Cardiac septum (tissue), 1 donor: ENCODE results near the gene HS1BP3. TPM values are rescaled to one million over a fixed set of nuclear protein-coding genes. Genes with fewer than 3 reads are reported as not detected.

Experiments used
- DNase-seq: peaks from one replicate; pipeline ENCODE4 v3.0.0-alpha.2; 2020; ENCODE audit warnings: low spot score
- intact Hi-C: fragments of 100-400 bp; cut with DNase I; formaldehyde crosslinking; loops from one replicate; pipeline ENCODE4 v1.14.0; 2022
- total RNA-seq: library from RNA; stranded (reverse); fragmentation: NEBNext Ultra II Directional; extraction: Animal tissue kit (Norgen Biotek cat#: 25700); gene quantifications from one replicate; pipeline ENCODE4 v1.2.1, GENCODE V29; 2021
- donor health status: DM: no; HTN: no; CAD: no.

Gene HS1BP3
- total RNA-seq, 1 donor from 2014 or later, result 15.6 TPM

DNA sequence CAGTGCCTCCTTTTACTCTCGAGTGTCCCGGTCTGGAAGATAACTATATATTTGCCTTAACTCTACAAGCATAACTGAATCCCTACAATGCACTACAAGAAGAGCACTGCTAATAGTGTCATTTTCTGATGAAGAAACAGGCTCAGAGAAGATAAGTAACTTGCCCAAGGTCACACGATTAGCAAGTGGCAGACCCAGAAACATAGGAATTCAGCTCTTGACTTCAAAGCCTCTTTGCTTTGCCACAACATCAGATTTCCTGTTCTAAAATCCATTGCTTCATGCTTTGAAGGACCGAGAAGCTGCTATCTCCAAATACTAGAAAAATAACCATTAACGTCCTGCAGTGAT, 65.6 kb downstream of the HS1BP3 start:
- no peak for DNase-seq
- intact Hi-C loops, result no loop called here

DNA sequence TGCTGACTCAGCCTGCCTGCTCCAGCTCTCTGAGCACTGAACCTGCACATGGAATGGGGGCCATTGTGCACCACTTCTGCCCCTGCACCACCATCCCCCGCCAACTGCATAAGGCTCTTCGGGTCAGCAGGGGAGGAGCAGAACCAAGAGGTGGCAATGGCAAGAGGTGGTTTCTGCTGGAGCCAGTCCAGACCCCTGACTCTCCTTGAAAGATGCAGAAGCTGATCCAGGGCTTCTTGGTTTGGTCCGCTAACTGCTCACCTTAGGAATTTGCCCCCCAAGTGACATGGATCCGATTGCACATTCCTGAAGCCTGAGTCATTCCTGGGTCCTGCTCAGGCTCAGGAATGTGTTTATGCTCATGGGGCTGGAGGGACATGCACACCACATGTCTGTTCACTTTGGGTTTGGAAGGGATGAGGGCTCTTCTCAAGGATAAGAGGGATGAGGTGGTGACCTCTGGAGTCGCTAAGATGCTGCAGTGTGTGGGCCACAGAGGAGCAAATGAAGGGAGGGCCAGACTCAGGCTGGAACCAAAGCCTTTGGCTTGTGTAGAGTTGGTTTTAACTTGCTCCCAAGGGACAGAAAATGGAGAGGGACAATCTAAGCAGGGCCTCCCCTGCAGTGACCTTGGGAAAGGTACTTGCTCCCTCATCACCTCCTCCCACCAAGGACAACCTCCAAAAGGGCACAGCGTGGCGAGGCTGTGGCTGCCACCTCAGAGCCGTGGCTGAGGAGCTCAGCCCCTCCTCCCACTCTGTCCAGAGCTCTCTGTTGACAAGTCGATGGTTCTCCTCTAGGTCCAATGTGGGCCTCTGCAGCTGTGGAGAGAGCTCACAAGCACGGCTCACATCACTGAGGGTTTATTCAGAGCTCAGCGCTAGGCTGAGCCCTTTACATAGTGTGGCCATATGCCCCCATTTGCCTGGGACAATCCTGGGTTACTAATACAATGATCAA, 66.2 kb downstream of the HS1BP3 start:
- peak; percentile 74 for DNase-seq
- intact Hi-C loops, result no loop called here

DNA sequence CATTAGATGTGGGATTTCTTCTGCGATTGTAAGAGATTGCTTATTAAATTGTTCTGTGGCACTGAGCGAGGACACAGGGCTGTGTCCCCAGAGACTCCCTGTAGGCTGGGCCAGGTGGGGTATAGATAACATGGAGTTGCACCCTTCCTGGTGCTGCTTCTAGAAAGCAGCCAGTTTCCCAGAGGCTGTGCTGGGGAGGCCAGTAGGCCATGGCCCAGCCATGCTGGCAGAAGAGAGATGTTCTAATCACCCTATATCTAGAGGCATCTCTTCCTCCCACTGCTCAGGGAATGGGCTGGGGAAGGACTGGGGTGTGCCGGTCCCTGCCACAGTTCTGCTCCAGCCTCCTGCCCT, 66.9 kb downstream of the HS1BP3 start:
- intact Hi-C loops, result no loop called here
- DNase-seq, result no peak

DNA sequence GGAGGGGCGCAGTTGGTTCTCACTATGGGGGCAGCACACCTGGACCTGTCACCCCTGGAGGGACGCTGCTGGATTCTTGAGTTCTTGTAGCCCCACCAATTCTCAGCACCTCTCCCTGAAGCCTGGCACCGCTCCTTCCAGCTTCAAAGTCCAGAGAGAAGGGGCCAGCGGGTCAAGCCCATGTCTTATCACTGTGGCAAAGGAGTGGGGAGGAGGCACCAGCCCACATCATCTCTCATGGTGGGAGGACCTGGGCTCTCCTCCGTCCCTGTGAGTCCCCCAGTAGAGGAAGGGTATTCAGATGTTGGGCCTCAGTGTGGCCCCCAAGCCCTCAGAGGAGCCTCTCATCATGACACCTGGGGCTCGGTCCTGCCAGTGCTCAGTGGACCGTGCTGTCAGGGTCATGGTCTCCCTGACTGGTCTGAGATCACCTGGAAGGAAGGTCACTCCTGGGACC, 67.4 kb downstream of the HS1BP3 start:
- intact Hi-C loops, result no loop called here
- DNase-seq, result peak; percentile 69

DNA sequence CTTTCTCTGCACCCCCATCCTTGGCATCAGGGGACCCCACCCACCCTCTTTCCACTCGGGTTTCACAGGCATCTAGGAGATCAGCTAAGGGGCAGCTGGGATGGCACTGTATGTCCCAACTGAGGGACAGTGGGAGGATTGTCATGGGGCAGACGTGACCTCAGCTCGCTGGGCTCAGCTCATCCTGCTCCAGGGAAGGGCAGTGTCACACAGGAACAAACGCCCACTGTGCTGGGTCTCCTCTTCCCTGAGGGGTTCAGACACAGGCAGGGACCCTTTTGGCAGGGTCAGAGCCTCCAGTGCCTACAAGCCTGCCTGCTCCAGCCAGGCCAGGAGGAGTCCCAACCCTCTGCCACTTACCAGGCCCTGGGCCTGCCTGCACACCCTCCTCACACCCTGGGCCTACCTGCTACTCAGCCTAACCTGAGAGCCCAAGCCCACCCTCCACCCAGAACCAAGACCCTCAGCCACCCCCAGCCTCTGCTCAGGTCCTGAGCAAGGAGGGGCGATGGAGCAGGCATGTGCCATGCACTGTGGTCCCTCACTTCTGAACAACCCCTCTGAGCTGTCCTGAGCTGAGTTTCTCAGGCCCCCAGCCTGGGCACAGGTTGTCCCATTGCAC, 68.2 kb downstream of the HS1BP3 start:
- intact Hi-C loops, result no loop called here
- DNase-seq, result peak; percentile 55

DNA sequence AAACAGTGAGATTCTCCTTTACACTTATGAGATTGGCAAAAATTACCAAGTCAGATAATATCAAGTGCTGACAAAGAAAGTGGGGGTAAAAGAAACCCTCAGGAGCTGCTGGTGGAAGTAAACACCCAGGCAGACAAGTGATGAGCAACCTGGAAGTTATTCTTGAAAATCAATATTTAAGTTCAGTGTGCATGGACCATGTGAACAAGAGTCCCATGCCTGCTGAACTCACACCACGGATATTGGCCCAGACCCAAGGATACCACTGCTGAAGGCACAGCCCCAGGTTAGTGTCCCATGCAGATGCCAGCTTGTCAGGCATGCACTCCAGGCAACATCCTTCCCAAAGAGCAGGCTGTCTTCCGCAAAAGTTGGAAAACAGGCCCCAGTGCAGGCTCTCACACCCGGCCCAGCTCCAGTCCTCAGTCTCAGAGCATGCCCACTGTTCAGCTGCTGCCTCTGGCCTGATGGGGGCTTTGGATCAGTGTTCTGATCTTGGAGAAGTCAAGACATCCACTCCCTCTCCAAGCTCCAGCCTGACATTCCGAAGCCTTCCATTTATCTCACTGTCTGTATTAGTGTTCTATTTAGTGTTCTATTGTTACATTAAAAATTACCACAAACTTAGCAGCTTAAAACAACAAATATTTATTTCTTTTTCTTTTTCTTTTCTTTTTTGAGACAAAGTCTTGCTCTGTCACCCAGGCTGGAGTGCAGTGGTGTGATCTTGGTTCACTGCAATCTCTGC, 70.0 kb downstream of the HS1BP3 start:
- peak; percentile 36 for DNase-seq
- intact Hi-C loops, result no loop called here

DNA sequence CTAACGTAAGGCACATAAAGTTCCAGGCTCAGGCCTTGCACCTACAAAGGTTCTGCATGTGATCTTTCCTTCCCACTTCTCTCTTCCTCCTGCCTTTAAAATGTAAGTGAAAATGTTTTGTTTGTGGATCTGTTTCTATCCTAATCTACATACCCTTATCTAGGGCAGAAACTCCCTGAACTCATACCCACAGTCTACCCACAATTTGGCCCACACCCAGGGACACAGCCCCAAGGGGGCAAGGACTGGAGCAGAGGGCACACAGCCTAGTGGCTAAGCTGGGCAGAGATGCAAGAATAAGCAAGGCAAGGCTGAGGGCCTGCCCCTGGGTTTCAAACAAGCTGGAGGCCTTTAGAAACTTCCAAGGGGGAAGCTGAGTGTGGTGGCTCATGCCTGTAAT, 71.0 kb downstream of the HS1BP3 start:
- no peak for DNase-seq
- intact Hi-C loops, result loop anchor here (2.0 kb wide), 3 partner anchors 39 to 129 kb away; no protein-coding TSS in a partner anchor

DNA sequence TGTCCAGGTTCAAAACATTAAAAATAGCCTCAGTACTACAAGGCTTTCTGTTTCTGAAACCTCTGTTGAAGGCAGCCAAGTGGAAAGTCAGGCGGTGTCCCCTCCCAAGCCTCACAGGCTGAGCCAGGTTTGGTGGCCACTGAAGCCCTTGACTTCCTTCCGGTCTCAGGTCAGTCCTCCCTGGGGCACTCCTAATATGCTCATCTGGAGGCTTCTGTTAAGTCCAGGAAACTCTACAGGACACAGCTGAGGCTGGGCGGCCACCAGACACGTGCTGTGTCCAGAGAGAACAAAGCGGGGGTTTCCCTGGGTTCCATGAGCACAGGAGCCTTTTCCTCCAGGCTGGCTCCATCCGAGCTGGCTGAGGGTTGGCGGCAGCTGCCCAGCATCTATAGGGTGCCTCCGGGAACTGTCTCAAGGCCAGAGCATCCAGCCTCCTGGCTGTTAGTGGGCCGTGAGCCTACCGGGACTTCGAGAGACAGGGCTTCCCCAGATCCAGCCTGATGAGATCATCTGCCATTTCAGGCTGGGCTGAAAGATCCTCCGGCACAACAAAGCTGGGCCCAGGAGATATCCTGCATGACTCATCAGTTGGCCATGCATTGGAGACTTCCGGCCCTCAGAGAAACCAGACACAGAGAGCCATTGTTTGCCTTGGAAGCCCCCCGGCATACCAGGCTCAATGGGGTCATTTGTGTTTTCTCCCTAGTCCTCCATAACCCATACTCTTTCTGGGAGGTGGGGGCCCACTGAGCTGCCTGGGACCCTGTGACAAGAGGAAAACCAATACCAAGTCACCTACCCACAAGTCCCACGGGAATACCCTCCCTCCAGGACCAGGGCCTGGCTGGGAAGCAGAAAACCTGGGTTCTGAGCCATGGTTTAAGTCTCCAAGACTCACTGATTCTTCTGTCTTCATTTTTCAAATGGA, 71.7 kb downstream of the HS1BP3 start:
- intact Hi-C loops, result loop anchor here (2.0 kb wide), 3 partner anchors 40 to 128 kb away; no protein-coding TSS in a partner anchor
- DNase-seq, result peak; percentile 90

DNA sequence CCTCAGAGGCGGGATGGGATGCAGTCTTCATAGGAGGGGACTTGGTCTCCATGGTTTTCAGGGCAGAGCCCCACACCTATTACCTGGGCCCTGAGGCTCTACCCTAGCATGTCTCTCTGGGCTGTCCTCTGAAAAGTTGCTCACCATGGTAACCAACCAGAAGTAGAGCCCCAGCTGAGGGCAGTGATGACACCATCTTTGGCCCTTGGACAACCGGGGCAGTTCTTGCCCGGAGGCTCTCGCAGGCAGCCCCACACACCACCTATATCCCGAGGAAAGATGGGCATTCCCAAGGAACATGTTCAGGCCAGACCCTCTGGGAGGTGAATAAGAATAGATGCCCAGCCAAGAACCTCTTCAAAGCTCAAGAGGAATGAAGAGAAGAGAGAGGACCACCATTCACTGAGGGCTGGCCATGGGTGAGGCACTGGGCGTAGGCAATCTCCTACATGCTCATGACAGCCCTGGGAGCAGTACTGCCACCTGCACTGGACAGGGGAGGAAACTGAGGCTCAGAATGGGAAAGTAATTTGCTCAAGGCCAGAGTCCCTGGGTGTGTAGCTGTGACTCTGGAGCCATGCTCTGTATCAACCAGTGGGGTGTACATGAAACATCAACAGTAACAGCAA, 72.5 kb downstream of the HS1BP3 start:
- no peak for DNase-seq
- intact Hi-C loops, result loop anchor here (2.0 kb wide), 3 partner anchors 40 to 128 kb away; no protein-coding TSS in a partner anchor

DNA sequence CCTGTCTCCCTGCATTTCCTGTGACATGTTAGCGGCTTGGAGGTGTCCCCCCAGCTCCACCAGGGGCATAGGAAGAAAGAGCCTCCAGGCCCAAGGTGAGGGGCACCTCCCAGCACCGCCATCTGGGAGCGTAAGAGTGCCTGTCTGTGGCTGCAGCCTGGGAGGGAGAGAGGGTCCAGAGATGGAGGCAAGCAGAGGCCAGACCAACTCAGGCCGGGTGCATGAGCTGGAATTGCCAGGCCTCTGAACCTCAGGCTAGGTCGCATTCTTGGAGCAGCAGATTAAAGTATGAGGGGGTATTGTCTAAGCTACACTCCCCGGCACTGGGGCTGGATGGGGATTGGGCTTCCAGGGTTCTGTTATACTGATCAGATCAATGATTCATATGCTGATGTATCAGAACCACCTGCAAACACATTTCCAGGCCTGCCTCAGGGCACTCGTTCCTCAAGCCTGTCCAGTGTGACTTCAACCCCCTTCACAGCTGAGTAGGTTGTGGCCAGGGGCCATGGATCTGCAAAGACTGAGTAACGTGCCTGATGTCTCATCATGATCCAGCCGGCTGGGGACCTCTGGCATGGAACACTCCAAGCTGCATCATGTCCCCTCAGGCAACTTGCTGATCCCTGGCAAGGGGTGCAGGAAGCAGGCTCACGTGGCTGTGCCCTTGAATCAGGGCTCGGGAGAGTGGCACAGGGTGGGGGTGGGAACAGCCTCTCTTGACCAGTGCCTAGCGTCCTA, 73.2 kb downstream of the HS1BP3 start:
- intact Hi-C loops, result loop anchor here (2.0 kb wide), 3 partner anchors 41 to 127 kb away; no protein-coding TSS in a partner anchor
- DNase-seq, result no peak

DNA sequence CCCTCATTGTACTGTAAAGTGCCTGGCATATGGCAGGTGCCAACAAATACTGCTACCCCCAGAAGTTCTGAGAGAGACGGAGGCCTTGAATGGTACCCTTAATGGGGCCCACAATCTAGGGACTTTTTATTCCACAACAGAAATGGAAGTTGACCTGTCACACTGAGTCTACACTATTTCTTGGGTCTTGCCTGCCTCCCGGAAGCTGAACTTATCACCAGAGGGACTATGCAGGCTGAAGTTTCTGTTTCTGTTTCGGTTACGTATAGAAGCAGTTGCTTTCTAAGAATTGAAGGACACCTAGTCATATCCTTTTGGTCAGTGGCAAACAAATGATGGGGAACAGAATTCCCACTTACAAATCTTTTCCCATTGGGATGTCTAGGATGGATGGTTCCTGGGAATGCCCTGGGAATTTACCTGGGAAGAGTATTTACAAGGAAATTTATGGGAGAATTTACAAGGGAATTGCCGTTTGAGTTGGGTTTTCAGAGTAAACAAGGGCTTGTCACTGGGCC, 74.2 kb downstream of the HS1BP3 start:
- no peak for DNase-seq
- intact Hi-C loops, result no loop called here

DNA sequence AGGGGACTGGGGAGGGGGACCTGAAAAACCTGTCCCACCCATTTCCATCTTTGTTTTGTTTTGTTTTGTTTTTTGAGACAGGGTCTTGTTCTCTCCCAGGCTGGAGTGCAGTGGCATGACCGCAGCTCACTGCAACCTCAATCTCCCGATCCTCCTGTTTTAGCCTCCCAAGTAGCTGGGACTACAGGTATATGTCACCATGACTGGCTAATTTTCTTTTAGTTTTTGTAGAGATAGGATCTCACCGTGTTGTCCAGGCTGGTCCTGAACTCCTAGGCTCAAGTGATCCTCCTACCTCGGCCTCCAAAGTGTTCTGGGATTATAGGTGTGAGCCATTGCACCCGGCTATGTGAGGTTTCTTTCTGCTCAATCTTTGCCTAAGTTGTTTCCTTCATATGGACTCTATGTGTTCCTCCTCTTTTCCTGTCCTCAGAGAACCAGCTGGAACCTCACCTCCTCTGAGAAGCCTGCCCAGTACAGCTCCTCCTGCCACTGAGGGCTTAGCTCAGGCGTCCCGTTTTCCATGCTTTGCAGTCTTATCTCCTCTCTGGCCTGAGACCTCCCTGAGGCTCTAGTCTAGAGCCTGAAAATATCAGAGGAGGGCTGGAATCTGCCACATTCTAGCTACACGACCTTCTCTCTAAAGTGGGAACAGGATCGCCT, 74.8 kb downstream of the HS1BP3 start:
- no peak for DNase-seq
- intact Hi-C loops, result no loop called here

DNA sequence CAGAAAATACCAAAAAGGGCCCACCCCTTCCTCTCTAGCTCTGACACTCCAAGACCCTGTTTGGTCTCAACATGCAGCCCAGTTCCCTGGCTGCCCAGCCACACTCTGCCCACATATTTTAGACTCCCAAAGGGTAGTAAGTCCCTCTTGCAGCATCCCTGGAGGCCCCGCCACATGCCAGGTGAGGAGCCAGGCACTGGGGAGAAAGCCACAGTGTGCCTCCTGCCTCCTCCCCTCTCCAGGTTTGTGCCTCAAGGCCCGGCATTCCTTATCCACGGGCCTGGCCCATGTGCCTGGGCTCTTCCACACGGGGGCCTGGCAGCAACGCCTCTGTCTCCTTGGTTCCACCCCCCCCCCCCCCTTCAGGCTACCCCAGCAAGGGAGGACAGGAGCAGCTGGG, 75.5 kb downstream of the HS1BP3 start:
- DNase-seq, result no peak
- intact Hi-C loops, result no loop called here

DNA sequence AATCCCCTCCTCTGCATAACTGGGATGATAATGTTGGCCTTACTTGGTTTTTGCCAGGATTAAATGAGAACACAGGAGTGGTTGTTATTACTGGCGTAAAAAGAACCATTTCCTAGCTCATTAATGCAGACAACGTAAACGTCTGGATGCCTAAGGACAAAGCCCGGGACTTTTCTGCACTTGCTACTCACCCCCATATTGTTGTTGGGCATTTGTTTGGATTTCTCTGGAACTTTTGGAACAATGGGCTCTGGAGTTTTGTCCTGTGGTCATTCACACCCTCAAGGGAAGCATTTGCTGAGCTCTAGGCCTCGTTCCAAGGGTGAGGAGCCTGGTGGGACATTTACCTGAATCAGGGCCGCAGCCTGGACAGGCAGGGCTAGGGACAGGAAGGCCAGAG, 76.0 kb downstream of the HS1BP3 start:
- intact Hi-C loops, result no loop called here
- no peak for DNase-seq

DNA sequence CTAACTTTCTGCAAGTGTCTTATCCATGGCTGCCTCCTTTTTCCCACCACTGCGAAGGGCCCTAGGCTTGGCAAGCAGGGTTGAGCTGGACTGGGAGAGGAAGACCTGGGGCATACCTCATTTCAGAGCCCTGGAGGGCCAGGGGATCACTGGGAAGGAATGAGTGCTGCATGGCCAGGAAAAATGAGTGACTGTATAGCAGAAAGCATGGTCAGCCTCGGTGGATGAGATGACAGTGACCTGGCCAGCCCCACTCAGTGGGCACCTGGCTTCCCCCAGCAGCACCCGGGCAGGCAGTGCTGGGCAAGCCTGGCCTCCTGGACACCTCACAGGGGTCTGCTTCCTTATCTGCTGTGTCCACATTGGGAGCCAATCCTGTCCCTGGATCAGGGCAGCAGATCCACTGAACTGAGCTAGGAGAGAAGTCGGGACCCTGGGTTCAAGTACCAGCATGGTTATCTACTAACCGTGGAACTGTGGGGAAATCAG, 76.4 kb downstream of the HS1BP3 start:
- intact Hi-C loops, result no loop called here
- no peak for DNase-seq

DNA sequence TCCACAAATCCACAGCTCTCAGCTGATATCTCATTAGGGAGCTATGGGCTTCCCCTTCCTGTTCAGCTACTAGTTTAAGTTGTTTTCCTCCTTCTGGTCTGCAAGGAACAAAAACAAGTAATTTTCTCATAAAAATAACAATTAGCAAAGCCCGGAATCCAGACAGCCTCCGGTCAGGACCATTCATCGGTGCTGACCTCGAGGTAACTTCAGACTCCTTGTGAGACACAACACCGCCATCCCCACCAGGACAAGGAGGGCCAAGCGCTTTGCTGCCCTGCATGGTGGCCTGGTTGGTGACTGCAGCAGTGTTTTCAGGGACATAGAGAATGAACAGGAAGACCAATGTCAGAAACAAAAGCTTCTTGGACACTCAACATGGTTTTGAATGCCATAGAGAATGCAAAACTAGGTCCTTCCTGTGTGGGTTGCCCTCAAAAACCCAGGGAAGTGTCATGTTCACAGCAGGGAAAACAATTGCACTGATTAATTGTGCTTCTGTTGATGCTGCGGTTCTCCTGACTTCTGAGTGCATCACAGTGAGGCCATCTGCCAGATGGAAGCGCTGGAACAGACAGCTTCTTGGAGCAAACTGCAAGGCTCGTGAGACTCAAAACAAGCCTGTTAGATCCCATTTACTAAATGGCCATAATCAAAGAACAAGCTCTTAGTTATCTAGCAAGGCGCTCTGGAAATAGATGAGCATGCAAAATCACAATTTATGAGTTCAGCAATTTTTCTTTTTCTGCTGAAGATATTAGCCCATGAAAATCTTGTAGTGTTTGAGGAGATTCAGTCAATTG, 77.1 kb downstream of the HS1BP3 start:
- DNase-seq, result no peak

More for the DNA sequence above, 77.1 kb downstream of the HS1BP3 start:
- intact Hi-C loops, result no loop called here
